SK-N-SH (cell line): ENCODE measurements around the gene HK1.

ENCODE experiments used
- NFIC ChIP-seq: IDR thresholded peaks from 2 replicates; pipeline ENCODE4 v1.4.0; 2012; ENCODE audit warnings: borderline replicate concordance
- TF ChIP-seq, protein P1 (sequence below): fragments of 200-600 bp; sonication (generic); IDR thresholded peaks from 2 replicates; pipeline ENCODE4 v1.6.1; 2017; ENCODE audit warnings: antibody characterized with exemption, mild to moderate bottlenecking, moderate library complexity

DNA sequence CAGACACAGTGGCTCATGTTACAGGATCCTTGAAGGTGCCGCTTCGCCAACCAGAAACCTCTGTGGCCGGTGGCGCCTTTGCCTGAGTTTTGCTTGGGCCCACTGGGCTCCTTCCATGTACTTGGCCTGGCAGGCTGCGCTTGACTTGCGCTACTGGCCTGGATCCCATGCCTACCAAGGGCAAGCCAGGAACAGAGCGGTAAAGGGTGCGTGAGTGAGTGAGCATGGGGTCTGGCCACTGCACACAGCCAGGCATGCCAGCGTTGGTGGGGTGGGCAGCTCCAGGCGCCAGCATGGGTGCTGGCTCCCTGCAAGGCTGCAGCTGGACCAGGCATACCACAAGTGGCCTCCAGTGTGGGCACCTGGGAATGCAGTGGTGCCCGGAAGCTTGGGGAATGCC lies 156.6 kb downstream of the HK1 start:
- TF ChIP-seq NFIC: no peak
- TF ChIP-seq, protein P1, sequence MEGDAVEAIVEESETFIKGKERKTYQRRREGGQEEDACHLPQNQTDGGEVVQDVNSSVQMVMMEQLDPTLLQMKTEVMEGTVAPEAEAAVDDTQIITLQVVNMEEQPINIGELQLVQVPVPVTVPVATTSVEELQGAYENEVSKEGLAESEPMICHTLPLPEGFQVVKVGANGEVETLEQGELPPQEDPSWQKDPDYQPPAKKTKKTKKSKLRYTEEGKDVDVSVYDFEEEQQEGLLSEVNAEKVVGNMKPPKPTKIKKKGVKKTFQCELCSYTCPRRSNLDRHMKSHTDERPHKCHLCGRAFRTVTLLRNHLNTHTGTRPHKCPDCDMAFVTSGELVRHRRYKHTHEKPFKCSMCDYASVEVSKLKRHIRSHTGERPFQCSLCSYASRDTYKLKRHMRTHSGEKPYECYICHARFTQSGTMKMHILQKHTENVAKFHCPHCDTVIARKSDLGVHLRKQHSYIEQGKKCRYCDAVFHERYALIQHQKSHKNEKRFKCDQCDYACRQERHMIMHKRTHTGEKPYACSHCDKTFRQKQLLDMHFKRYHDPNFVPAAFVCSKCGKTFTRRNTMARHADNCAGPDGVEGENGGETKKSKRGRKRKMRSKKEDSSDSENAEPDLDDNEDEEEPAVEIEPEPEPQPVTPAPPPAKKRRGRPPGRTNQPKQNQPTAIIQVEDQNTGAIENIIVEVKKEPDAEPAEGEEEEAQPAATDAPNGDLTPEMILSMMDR: no peak
